ENCODE measurements around the gene PGM2L1.

DNA sequence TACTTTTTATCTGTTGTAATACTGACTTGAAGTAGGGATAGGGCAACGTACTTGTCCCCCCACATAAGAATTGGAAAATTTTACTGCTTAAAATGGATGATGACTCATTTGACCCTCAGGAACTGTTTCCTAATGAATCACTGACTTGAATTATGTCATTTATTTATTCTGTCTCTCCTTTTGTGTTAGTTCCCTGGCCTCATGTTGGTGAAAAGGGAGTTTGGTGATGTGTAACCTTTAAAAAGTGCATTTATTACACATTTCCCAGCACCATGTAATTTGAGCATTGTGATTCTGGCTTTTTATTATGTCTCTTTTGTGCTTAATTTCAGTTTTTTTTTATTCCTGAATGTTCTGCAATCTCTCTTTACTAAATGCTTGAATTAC, 20.3 kb upstream of the PGM2L1 start:
- TF ChIP-seq POLR2A (IDR thresholded peaks at IDR 0.05; ENCODE audit: low read depth, low read length) (no peak), TAF1 (IDR thresholded peaks at IDR 0.05; ENCODE audit: low read depth, low read length) (no peak)
